SK-N-SH (cell line): ENCODE measurements around the gene XRN2. TPM values are rescaled to one million over a fixed set of nuclear protein-coding genes. Genes with fewer than 3 reads are reported as not detected.

Experiments used
- CTCF ChIA-PET: fragments of 300-600, 350-600 bp; formaldehyde crosslinking; extraction: SDS; loops from one replicate; lab custom pipeline; 2021; lab: Yijun Ruan, JAX
- POLR2A ChIA-PET: fragments of 350-600 bp; sonication (Branson Sonifier 250); formaldehyde crosslinking; extraction: SDS; loops from one replicate; lab custom pipeline; 2020; ENCODE audit warnings: antibody characterized with exemption, inconsistent platforms; lab: Yijun Ruan, JAX
- DNase-seq: peaks from one replicate; pipeline ENCODE4 v3.0.0; 2012
- H2AFZ ChIP-seq: fragments of 200-600 bp; sonication (generic); 2 replicates; pipeline ENCODE4 v1.8.1; 2016; ENCODE audit warnings: antibody characterized with exemption, mild to moderate bottlenecking, low read depth
- H3F3A ChIP-seq: fragments of 200-600 bp; sonication (generic); replicated peaks from 2 replicates; pipeline ENCODE3; 2016; ENCODE audit warnings: antibody characterized with exemption, mild to moderate bottlenecking; ENCODE audit not compliant: insufficient read depth
- H3K27ac ChIP-seq, 2 experiments: fragments of 200-500 bp in 1 of 2; fragments of 200-600 bp in 1 of 2; sonication (Bioruptor generic) in 1 of 2; sonication (generic), shearing (Covaris generic) in 1 of 2; 2 replicates each; pipeline versions ENCODE4 v1.5.1 to v1.6.1; 2014 to 2016; ENCODE audit warnings: low read depth in 2 of 2, inconsistent platforms in 1 of 2, low read length in 1 of 2, mild to moderate bottlenecking in 1 of 2, mixed read lengths in 1 of 2
- H3K27me3 ChIP-seq: fragments of 200-600 bp; sonication (generic), shearing (Covaris generic); 2 replicates; pipeline ENCODE4 v1.6.1; 2016; ENCODE audit warnings: mixed run types; ENCODE audit not compliant: insufficient read depth
- H3K36me3 ChIP-seq, 2 experiments: fragments of 200-500 bp in 1 of 2; fragments of 200-600 bp in 1 of 2; sonication (Bioruptor generic) in 1 of 2; sonication (generic) in 1 of 2; replicated peaks in 1 of 2; 2 replicates each; pipeline versions ENCODE3 to v1.5.1; 2014 to 2016; ENCODE audit warnings: low read length in 1 of 2, mild to moderate bottlenecking in 1 of 2; ENCODE audit not compliant: insufficient read depth in 2 of 2, control insufficient read depth in 1 of 2
- H3K4me1 ChIP-seq, 2 experiments: fragments of 200-500 bp in 1 of 2; fragments of 200-600 bp in 1 of 2; sonication (Bioruptor generic) in 1 of 2; sonication (generic), shearing (Covaris generic) in 1 of 2; 2 replicates each; pipeline versions ENCODE4 v1.5.1 to v1.6.1; 2014 to 2016; ENCODE audit warnings: low read depth in 1 of 2, low read length in 1 of 2, mixed run types in 1 of 2; ENCODE audit not compliant: insufficient read depth in 2 of 2, control insufficient read depth in 1 of 2
- H3K4me2 ChIP-seq: fragments of 200-600 bp; sonication (generic), shearing (Covaris generic); 2 replicates; pipeline ENCODE4 v1.6.1; 2017; ENCODE audit warnings: mixed run types
- H3K4me3 ChIP-seq, 2 experiments: fragments of 200-500 bp in 1 of 2; fragments of 200-600 bp in 1 of 2; sonication (Bioruptor generic) in 1 of 2; sonication (generic), shearing (Covaris generic) in 1 of 2; 2 replicates each; pipeline versions ENCODE4 v1.5.1 to v1.8.1; 2014 to 2016; ENCODE audit warnings: low read depth in 2 of 2, inconsistent platforms in 1 of 2, low read length in 1 of 2, mild to moderate bottlenecking in 1 of 2, mixed read lengths in 1 of 2, moderate library complexity in 1 of 2
- H3K79me2 ChIP-seq: fragments of 200-600 bp; sonication (generic); 2 replicates; pipeline ENCODE4 v1.8.1; 2017; ENCODE audit warnings: mild to moderate bottlenecking; ENCODE audit not compliant: insufficient read depth
- H3K9ac ChIP-seq: fragments of 200-600 bp; sonication (generic); 2 replicates; pipeline ENCODE4 v1.6.1; 2017; ENCODE audit warnings: mixed run types
- H3K9me2 ChIP-seq: fragments of 200-600 bp; sonication (generic); 2 replicates; pipeline ENCODE4 v1.6.1; 2017; ENCODE audit warnings: mixed run types
- H3K9me3 ChIP-seq: fragments of 200-600 bp; sonication (generic); 2 replicates; pipeline ENCODE4 v1.6.1; 2017; ENCODE audit warnings: mixed run types, mild to moderate bottlenecking, moderate library complexity
- H4K20me1 ChIP-seq: fragments of 200-600 bp; sonication (generic); 2 replicates; pipeline ENCODE4 v1.6.1; 2017; ENCODE audit warnings: mild to moderate bottlenecking, mixed run types; ENCODE audit not compliant: insufficient read depth
- CTCF ChIP-seq: fragments of 200-600 bp; sonication (generic); IDR thresholded peaks from 2 replicates; pipeline ENCODE4 v1.6.1; 2017; ENCODE audit warnings: antibody characterized with exemption, mild to moderate bottlenecking, moderate library complexity
- FOXJ3 ChIP-seq: sonication (generic); formaldehyde crosslinking; IDR thresholded peaks from 2 replicates; pipeline ENCODE4 v1.5.1; 2020; ENCODE audit warnings: mild to moderate bottlenecking, missing genetic modification reagents
- GATA2 ChIP-seq: sonication (generic); formaldehyde crosslinking; IDR thresholded peaks from 2 replicates; pipeline ENCODE4 v1.5.0; 2020; ENCODE audit warnings: mild to moderate bottlenecking, missing genetic modification reagents
- IRF3 ChIP-seq: fragments of 150-350 bp; IDR thresholded peaks from 2 replicates; pipeline ENCODE4 v1.6.1; 2016; ENCODE audit warnings: mild to moderate bottlenecking, low read depth, low read length
- POLR2AphosphoS5 ChIP-seq: IDR thresholded peaks from 2 replicates; pipeline ENCODE4 v1.6.1; 2012; ENCODE audit warnings: low read depth, low read length
- RCOR1 ChIP-seq: fragments of 150-350 bp; IDR thresholded peaks from 2 replicates; pipeline ENCODE4 v1.6.1; 2017; ENCODE audit warnings: antibody characterized with exemption, low read length
- REST ChIP-seq: IDR thresholded peaks from 2 replicates; pipeline ENCODE4 v1.6.1; 2012; ENCODE audit warnings: mild to moderate bottlenecking, low read depth, low read length, moderate library complexity
- SIN3A ChIP-seq: IDR thresholded peaks from 2 replicates; pipeline ENCODE4 v1.6.1; 2012; ENCODE audit warnings: low read depth, mild to moderate bottlenecking, low read length, moderate library complexity, borderline replicate concordance
- SMC3 ChIP-seq: IDR thresholded peaks from 2 replicates; pipeline ENCODE4 v1.6.1; 2012; ENCODE audit warnings: low read depth, low read length, improper control_type of control experiment
- TAF1 ChIP-seq: IDR thresholded peaks from 2 replicates; pipeline ENCODE4 v1.6.1; 2012; ENCODE audit warnings: low read depth, mild to moderate bottlenecking, low read length, moderate library complexity, borderline replicate concordance
- TEAD4 ChIP-seq: IDR thresholded peaks from 2 replicates; pipeline ENCODE4 v1.4.0; 2012; ENCODE audit warnings: mild to moderate bottlenecking, borderline replicate concordance; ENCODE audit not compliant: insufficient read depth
- USF1 ChIP-seq: IDR thresholded peaks from 2 replicates; pipeline ENCODE4 v1.4.0; 2012; ENCODE audit warnings: low read depth, borderline replicate concordance
- YY1 ChIP-seq: IDR thresholded peaks from 2 replicates; pipeline ENCODE4 v1.4.0; 2012; ENCODE audit warnings: low read depth, mild to moderate bottlenecking
- ZBTB33 ChIP-seq: IDR thresholded peaks from 2 replicates; pipeline ENCODE4 v1.4.0; 2012; ENCODE audit warnings: low read depth, borderline replicate concordance
- WGBS: methylation state at CpG from one replicate; pipeline ENCODE4 v1.1.6; 2017; ENCODE audit warnings: low lambda C conversion rate; 5-methylcytosine and 5-hydroxymethylcytosine counted together
- polyA plus RNA-seq, 3 experiments: library from polyadenylated mRNA; depleted of rRNA; stranded (reverse); fragments of >200 nt; gene quantifications; 2 replicates each; pipeline ENCODE4 v1.2.3, GENCODE V29; 2012

XRN2 gene
- polyA plus RNA-seq, 1 of the 3 experiments (the other 2 are of a cell fraction), result 44.5 TPM

- Histone ChIP-seq H3K4me2 (no peak overlapping the region), H2AFZ (no peak overlapping the region), H3K4me1 (no peaks in the 10 kb centered on the region), H3F3A (no peaks in the 10 kb centered on the region), H3K9me2 (no peaks in the 10 kb centered on the region), H3K4me3 (no peak overlapping the region), H3K27me3 (peaks cover 8% of the 10 kb centered on the region; the same call in 1 of the 2 replicates), H3K27ac (no peak overlapping the region), H3K79me2 (no peaks in the 10 kb centered on the region), H3K9me3 (no peaks in the 10 kb centered on the region), H3K36me3 (no peaks in the 10 kb centered on the region), H4K20me1 (no peaks in the 10 kb centered on the region), H3K9ac (no peak overlapping the region)
- ChIA-PET POLR2A (no interaction called here), CTCF (interaction anchor here (0.7 to 2.1 kb wide), 2 partner anchors 27 to 64 kb away, joined by 3 to 11 read pairs; no protein-coding TSS in a partner anchor)
- no peak for DNase-seq
- WGBS, result 3% methylated on average over 2 of the region's 2 CpGs
- no peak for TF ChIP-seq TEAD4
These were observed 40.3 kb upstream of the XRN2 start for GRCh38 chr20:21262812-21263211.

GRCh38 chr20:21265261-21266190 is 37.6 kb upstream of the XRN2 start:
- Histone ChIP-seq H3K4me2 (no peak overlapping the region), H3K4me1 (no peaks in the 10 kb centered on the region), H3F3A (no peaks in the 10 kb centered on the region), H2AFZ (no peak overlapping the region), H3K79me2 (no peaks in the 10 kb centered on the region), H3K9me3 (no peaks in the 10 kb centered on the region), H3K9me2 (no peaks in the 10 kb centered on the region), H3K4me3 (no peak overlapping the region), H4K20me1 (no peaks in the 10 kb centered on the region), H3K36me3 (no peaks in the 10 kb centered on the region), H3K27me3 (peaks cover 23% of the 10 kb centered on the region), H3K9ac (no peak overlapping the region), H3K27ac (no peak overlapping the region)
- no peak for DNase-seq
- ChIA-PET CTCF (interaction anchor here (1.0 to 2.0 kb wide), 3 partner anchors 11 to 425 kb away, joined by 3 to 11 read pairs (median 3); no protein-coding TSS in a partner anchor), POLR2A (interaction anchor here (0.6 kb wide), 1 partner anchor 334 kb away, joined by 3 read pairs; no protein-coding TSS in a partner anchor)
- 24% methylated on average over 14 of the region's 15 CpGs for WGBS
- TF ChIP-seq REST, result no peak
- TF ChIP-seq TEAD4, result no peak
- no peak for TF ChIP-seq SIN3A
- TF ChIP-seq RCOR1, result no peak
- no peak for TF ChIP-seq FOXJ3
- TF ChIP-seq CTCF, result no peak
- no peak for TF ChIP-seq GATA2 (CRISPR knock-in tag)
- no peak for TF ChIP-seq SMC3
- TF ChIP-seq USF1, result no peak
- no peak for TF ChIP-seq YY1
- no peak for TF ChIP-seq POLR2AphosphoS5
- TF ChIP-seq TAF1, result no peak
- no peak for TF ChIP-seq IRF3
- no peak for TF ChIP-seq ZBTB33
